Measurements from ENCODE around the gene DCTN3. TPM values are rescaled to one million over a fixed set of nuclear protein-coding genes. Genes with fewer than 3 reads are reported as not detected.

The DCTN3 gene
- total and polyA plus RNA-seq, 9 of the 15 experiments (the other 6 are each of a cell fraction or from before 2014, with no cell fraction given), result 11.0 to 51.0 (median 41.9) TPM

GRCh38 chr9:34606190-34606589, 14.1 kb downstream of the DCTN3 start (continued):
- TF ChIP-seq PYGO2 (tag; IDR thresholded peaks at IDR 0.05) (no peak), PRMT5 (CRISPR knock-in tag; IDR thresholded peaks at IDR 0.05) (no peak), CBFB (CRISPR knock-in tag; IDR thresholded peaks at IDR 0.05) (no peak), RBM22 (IDR thresholded peaks at IDR 0.05; ENCODE audit: low read depth, low read length, poor library complexity, severe bottlenecking) (no peak), SMC3 (conservative IDR thresholded peaks at IDR 0.05; ENCODE audit: insufficient read depth, low read depth, low read length) (no peak), ZNF175 (CRISPR knock-in tag; IDR thresholded peaks at IDR 0.05; ENCODE audit: low read depth) (no peak), JUNB (CRISPR knock-in tag; conservative IDR thresholded peaks at IDR 0.05) (no peak), SMARCA4 (IDR thresholded peaks at IDR 0.05) (0 out of 2 replicates have a peak, but pooled peaks have one; percentile 27), SIX5 (IDR thresholded peaks at IDR 0.05; ENCODE audit: borderline replicate concordance in 1 of 2, insufficient read depth in 1 of 2, low read depth in 1 of 2, low read length in 2 of 2) (no peak), ERF (CRISPR knock-in tag; IDR thresholded peaks at IDR 0.05) (no peak), FOXO4 (CRISPR knock-in tag; IDR thresholded peaks at IDR 0.05) (no peak), ZSCAN32 (CRISPR knock-in tag; IDR thresholded peaks at IDR 0.05) (no peak), CCAR2 (IDR thresholded peaks at IDR 0.05; ENCODE audit: low read depth, low read length) (no peak), MYC (IDR thresholded peaks at IDR 0.05; ENCODE audit: low read depth, low read length) (no peak), MYC (CRISPR knock-in tag; IDR thresholded peaks at IDR 0.05; ENCODE audit: borderline replicate concordance, low read depth) (no peak), NCOR1 (IDR thresholded peaks at IDR 0.05) (peak; percentile 66), ZEB2 (IDR thresholded peaks at IDR 0.05) (peak; percentile 49; the same call in 1 of the 2 replicates), TEAD1 (CRISPR knock-in tag; IDR thresholded peaks at IDR 0.05) (no peak), ZNF436 (CRISPR knock-in tag; IDR thresholded peaks at IDR 0.05) (no peak), PHB (CRISPR knock-in tag; IDR thresholded peaks at IDR 0.05) (no peak), TCF7 (IDR thresholded peaks at IDR 0.05; ENCODE audit: borderline replicate concordance) (no peak), XRCC5 (IDR thresholded peaks at IDR 0.05; ENCODE audit: low read depth, low read length) (no peak), PPARD (CRISPR knock-in tag; IDR thresholded peaks at IDR 0.05) (no peak), TSC22D4 (tag; IDR thresholded peaks at IDR 0.05) (no peak)
- TF ChIP-seq, protein P1, sequence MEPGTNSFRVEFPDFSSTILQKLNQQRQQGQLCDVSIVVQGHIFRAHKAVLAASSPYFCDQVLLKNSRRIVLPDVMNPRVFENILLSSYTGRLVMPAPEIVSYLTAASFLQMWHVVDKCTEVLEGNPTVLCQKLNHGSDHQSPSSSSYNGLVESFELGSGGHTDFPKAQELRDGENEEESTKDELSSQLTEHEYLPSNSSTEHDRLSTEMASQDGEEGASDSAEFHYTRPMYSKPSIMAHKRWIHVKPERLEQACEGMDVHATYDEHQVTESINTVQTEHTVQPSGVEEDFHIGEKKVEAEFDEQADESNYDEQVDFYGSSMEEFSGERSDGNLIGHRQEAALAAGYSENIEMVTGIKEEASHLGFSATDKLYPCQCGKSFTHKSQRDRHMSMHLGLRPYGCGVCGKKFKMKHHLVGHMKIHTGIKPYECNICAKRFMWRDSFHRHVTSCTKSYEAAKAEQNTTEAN (CRISPR knock-in tag; IDR thresholded peaks at IDR 0.05), result no peak
- TF ChIP-seq, protein P2, sequence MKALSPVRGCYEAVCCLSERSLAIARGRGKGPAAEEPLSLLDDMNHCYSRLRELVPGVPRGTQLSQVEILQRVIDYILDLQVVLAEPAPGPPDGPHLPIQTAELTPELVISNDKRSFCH (CRISPR knock-in tag; IDR thresholded peaks at IDR 0.05), result no peak
- TF ChIP-seq, protein P2 (tag; IDR thresholded peaks at IDR 0.05), result no peak

Measured in K562 (cell line).